Ishikawa (cell line): ENCODE data around the gene CRYGD.

Source experiments
- CREB1 ChIP-seq: IDR thresholded peaks from 2 replicates; pipeline ENCODE4 v1.6.1; 2012; ENCODE audit warnings: low read depth
- EP300 ChIP-seq: IDR thresholded peaks from 2 replicates; pipeline ENCODE4 v1.6.1; 2012; ENCODE audit warnings: borderline replicate concordance
- MAX ChIP-seq: IDR thresholded peaks from 2 replicates; pipeline ENCODE4 v1.6.1; 2012
- RAD21 ChIP-seq: IDR thresholded peaks from 2 replicates; pipeline ENCODE4 v1.6.1; 2012; ENCODE audit warnings: low read depth
- REST ChIP-seq: IDR thresholded peaks from 2 replicates; pipeline ENCODE4 v1.6.1; 2012; ENCODE audit warnings: low read depth, mild to moderate bottlenecking
- TAF1 ChIP-seq: IDR thresholded peaks from 2 replicates; pipeline ENCODE4 v1.6.1; 2012; ENCODE audit warnings: low read depth, mild to moderate bottlenecking
- TEAD4 ChIP-seq: IDR thresholded peaks from 2 replicates; pipeline ENCODE4 v1.6.1; 2012

GRCh38 chr2:208134928-208135586 lies 10.7 kb upstream of the CRYGD start:
- no peak for TF ChIP-seq REST
- no peak for TF ChIP-seq RAD21
- no peak for TF ChIP-seq EP300
- no peak for TF ChIP-seq TAF1
- no peak for TF ChIP-seq TEAD4
- no peak for TF ChIP-seq CREB1
- no peak for TF ChIP-seq MAX
